Measurements from ENCODE around the gene RALGAPA2. TPM values are rescaled to one million over a fixed set of nuclear protein-coding genes. Genes with fewer than 3 reads are reported as not detected.

Gene RALGAPA2
- total RNA-seq, 4 donors from 2014 or later, result 18.4 to 27.4 (median 25.2) TPM

GRCh38 chr20:20487811-20488210 is 224.6 kb downstream of the RALGAPA2 start:
- TF ChIP-seq POLR2A (IDR thresholded peaks at IDR 0.05), result no peak
- no peak for TF ChIP-seq POLR2AphosphoS5 (IDR thresholded peaks at IDR 0.05)
- no peak for TF ChIP-seq EP300 (IDR thresholded peaks at IDR 0.05)
- TF ChIP-seq CTCF (IDR thresholded peaks at IDR 0.05), result no peak
- Histone ChIP-seq H3K4me1 (no peaks in the 10 kb centered on the region), H3K9me3 (no peaks in the 10 kb centered on the region), H3K27ac (no peak overlapping the region), H3K27me3 (no peaks in the 10 kb centered on the region), H3K36me3 (peaks cover 0 to 57% of the 10 kb centered on the region in 2 donors), H3K4me3 (no peak overlapping the region)
- no peak for ATAC-seq
- WGBS, 2 donors (ENCODE audit: low coverage in 1 of 2), result 92 to 96% methylated on average over 1 to 3 of the region's 5 CpGs

GRCh38 chr20:20483328-20483727 is 229.1 kb downstream of the RALGAPA2 start:
- 67 to 79% methylated on average over 2 of the region's 2 CpGs for WGBS, 2 donors (ENCODE audit: low coverage in 1 of 2)
- Histone ChIP-seq H3K36me3 (peaks cover 0 to 42% of the 10 kb centered on the region in 2 donors), H3K27ac (no peak overlapping the region), H3K4me3 (no peak overlapping the region), H3K4me1 (no peaks in the 10 kb centered on the region), H3K9me3 (no peaks in the 10 kb centered on the region), H3K27me3 (no peaks in the 10 kb centered on the region)
- no peak for ATAC-seq
- TF ChIP-seq POLR2AphosphoS5 (IDR thresholded peaks at IDR 0.05) (no peak), EP300 (IDR thresholded peaks at IDR 0.05) (no peak), CTCF (IDR thresholded peaks at IDR 0.05) (no peak), POLR2A (IDR thresholded peaks at IDR 0.05) (no peak)

- Histone ChIP-seq H3K4me3 (no peak overlapping the region), H3K36me3 (peaks cover 0 to 34% of the 10 kb centered on the region in 2 donors), H3K27me3 (no peaks in the 10 kb centered on the region), H3K9me3 (no peaks in the 10 kb centered on the region), H3K4me1 (no peaks in the 10 kb centered on the region), H3K27ac (no peak overlapping the region)
- 82 to 83% methylated on average over 4 of the region's 4 CpGs for WGBS, 2 donors (ENCODE audit: low coverage in 1 of 2)
- TF ChIP-seq CTCF (IDR thresholded peaks at IDR 0.05) (no peak), POLR2A (IDR thresholded peaks at IDR 0.05) (no peak), POLR2AphosphoS5 (IDR thresholded peaks at IDR 0.05) (no peak), EP300 (IDR thresholded peaks at IDR 0.05) (no peak)
- no peak for ATAC-seq
Observed at GRCh38 chr20:20482453-20482852, 230.0 kb downstream of the RALGAPA2 start.

GRCh38 chr20:20480689-20481088 is 231.8 kb downstream of the RALGAPA2 start:
- Histone ChIP-seq H3K36me3 (peaks cover 0 to 24% of the 10 kb centered on the region in 2 donors), H3K27me3 (no peaks in the 10 kb centered on the region), H3K4me1 (no peaks in the 10 kb centered on the region), H3K4me3 (no peak overlapping the region), H3K9me3 (no peaks in the 10 kb centered on the region), H3K27ac (no peak overlapping the region)
- WGBS, 2 donors (ENCODE audit: low coverage in 1 of 2), result 100% methylated on average over 1 to 2 of the region's 2 CpGs
- TF ChIP-seq POLR2A (IDR thresholded peaks at IDR 0.05), result no peak
- TF ChIP-seq POLR2AphosphoS5 (IDR thresholded peaks at IDR 0.05), result no peak
- no peak for TF ChIP-seq CTCF (IDR thresholded peaks at IDR 0.05)
- TF ChIP-seq EP300 (IDR thresholded peaks at IDR 0.05), result no peak
- no peak for ATAC-seq

- TF ChIP-seq POLR2AphosphoS5 (IDR thresholded peaks at IDR 0.05), result no peak
- TF ChIP-seq POLR2A (IDR thresholded peaks at IDR 0.05), result no peak
- no peak for TF ChIP-seq EP300 (IDR thresholded peaks at IDR 0.05)
- no peak for TF ChIP-seq CTCF (IDR thresholded peaks at IDR 0.05)
Observed at GRCh38 chr20:20480126-20480525, 232.3 kb downstream of the RALGAPA2 start.

More at GRCh38 chr20:20480126-20480525, 232.3 kb downstream of the RALGAPA2 start:
- 83% methylated on average over 1 of the region's 1 CpG; no CpG with 5 or more reads in 1 of the 2 donors for WGBS, 2 donors (ENCODE audit: low coverage in 1 of 2)
- Histone ChIP-seq H3K4me1 (no peaks in the 10 kb centered on the region), H3K27me3 (no peaks in the 10 kb centered on the region), H3K9me3 (no peaks in the 10 kb centered on the region), H3K27ac (no peak overlapping the region), H3K36me3 (peaks cover 0 to 24% of the 10 kb centered on the region in 2 donors), H3K4me3 (no peak overlapping the region)
- ATAC-seq, result no peak
